Uterus (tissue), 4 donors: ENCODE measurements around the gene ZNF565. TPM values are rescaled to one million over a fixed set of nuclear protein-coding genes. Genes with fewer than 3 reads are reported as not detected.
"Not testable (repeated sequence)": the region's sequence is repeated elsewhere in the genome, so short reads cannot be mapped to it uniquely, and the experiment has no call there.

Experiments
- DNase-seq, 2 donors: peaks; one replicate each; pipeline ENCODE4 v3.0.0-alpha.2; 2019 to 2020
- H3K27ac ChIP-seq, 2 donors: fragments of 200-600 bp; sonication (generic); 1 replicate in 1 of 2; 2 replicates in 1 of 2; pipeline ENCODE4 v1.5.1; 2016 to 2018
- H3K27me3 ChIP-seq, 2 donors: fragments of 200-600 bp; sonication (generic); one replicate each; pipeline ENCODE4 v1.5.1; 2018 to 2019; ENCODE audit warnings: control low read depth in 1 of 2
- H3K36me3 ChIP-seq, 2 donors: fragments of 200-600 bp; sonication (generic); one replicate each; pipeline ENCODE4 v1.5.1; 2019; ENCODE audit warnings: control low read depth in 1 of 2
- H3K4me1 ChIP-seq, 2 donors: fragments of 200-600 bp; sonication (generic); one replicate each; pipeline ENCODE4 v1.5.1; 2018 to 2019; ENCODE audit warnings: control low read depth in 1 of 2
- H3K4me3 ChIP-seq, 2 donors: fragments of 200-600 bp; sonication (generic); 1 replicate in 1 of 2; 2 replicates in 1 of 2; pipeline ENCODE4 v1.5.1; 2018 to 2019; ENCODE audit warnings: mild to moderate bottlenecking in 1 of 2
- H3K9me3 ChIP-seq, 2 donors: fragments of 200-600 bp; sonication (generic); one replicate each; pipeline ENCODE4 v1.5.1; 2019; ENCODE audit warnings: control low read depth in 1 of 2
- CTCF ChIP-seq, 4 experiments: fragments of 200-600 bp in 2 of 4; fragments of 450-650 bp in 2 of 4; sonication (generic) in 2 of 4; IDR thresholded peaks; one replicate each; pipeline ENCODE4 v1.5.1; 2016 to 2019; ENCODE audit warnings: antibody characterized with exemption in 4 of 4, mild to moderate bottlenecking in 2 of 4, moderate library complexity in 1 of 4
- POLR2A ChIP-seq, 2 donors: fragments of 450-650 bp; IDR thresholded peaks; one replicate each; pipeline ENCODE4 v1.6.1; 2016; ENCODE audit warnings: antibody characterized with exemption in 2 of 2, mild to moderate bottlenecking in 1 of 2, moderate library complexity in 1 of 2
- intact Hi-C: fragments of 100-400 bp; cut with DNase I; formaldehyde crosslinking; loops from one replicate; pipeline ENCODE4 v1.15.1; 2023; ENCODE audit warnings: low total_unique reads
- total RNA-seq, 4 donors: library from RNA; depleted of rRNA in 3 of 4; stranded (reverse); fragments of >200 nt in 3 of 4; gene quantifications; one replicate each; pipeline versions ENCODE4 v1.1.0 to v1.2.4, GENCODE V29; 2014 to 2023
- donor health status: DM: yes; HTN: yes; CAD: no.

Gene ZNF565
- total RNA-seq, 4 donors from 2014 or later: 1.5 to 20.8 (median 6.1) TPM

- Histone ChIP-seq H3K36me3 (no peaks in the 10 kb centered on the region), H3K27me3 (no peaks in the 10 kb centered on the region), H3K9me3 (no peaks in the 10 kb centered on the region), H3K27ac (no peak overlapping the region), H3K4me3 (no peak overlapping the region), H3K4me1 (no peaks in the 10 kb centered on the region)
- intact Hi-C loops: no loop called here
- TF ChIP-seq CTCF (IDR thresholded peaks at IDR 0.05) (no peak), POLR2A (IDR thresholded peaks at IDR 0.05) (no peak)
- no peak for DNase-seq
Observed at GRCh38 chr19:36198119-36198518, 16.3 kb downstream of the ZNF565 start.

GRCh38 chr19:36196249-36196648, 18.2 kb downstream of the ZNF565 start:
- H3K27ac ChIP-seq: no peak overlapping the region
- intact Hi-C loops: no loop called here
- H3K4me3 ChIP-seq: no peak overlapping the region
- H3K27me3 ChIP-seq: no peaks in the 10 kb centered on the region
- no peaks in the 10 kb centered on the region for H3K4me1 ChIP-seq
- no peak for DNase-seq
- TF ChIP-seq POLR2A (IDR thresholded peaks at IDR 0.05) (no peak), CTCF (IDR thresholded peaks at IDR 0.05) (no peak)
- no peaks in the 10 kb centered on the region for H3K36me3 ChIP-seq
- no peaks in the 10 kb centered on the region for H3K9me3 ChIP-seq

- intact Hi-C loops, H3K36me3 ChIP-seq, H3K27ac ChIP-seq, H3K4me3 ChIP-seq, H3K9me3 ChIP-seq, H3K4me1 ChIP-seq, DNase-seq, H3K27me3 ChIP-seq: not testable (repeated sequence)
Observed at GRCh38 chr19:36186722-36187121, 27.7 kb downstream of the ZNF565 start.

- TF ChIP-seq CTCF (IDR thresholded peaks at IDR 0.05) (no peak), POLR2A (IDR thresholded peaks at IDR 0.05) (no peak)
- H3K36me3 ChIP-seq: no peaks in the 10 kb centered on the region
- H3K27ac ChIP-seq: no peak overlapping the region
- intact Hi-C loops: no loop called here
- no peaks in the 10 kb centered on the region for H3K27me3 ChIP-seq
- DNase-seq: no peak
- no peaks in the 10 kb centered on the region for H3K9me3 ChIP-seq
- no peak overlapping the region for H3K4me3 ChIP-seq
- H3K4me1 ChIP-seq: no peaks in the 10 kb centered on the region
Observed at GRCh38 chr19:36183245-36183628, 31.2 kb downstream of the ZNF565 start.

- Histone ChIP-seq H3K9me3 (no peaks in the 10 kb centered on the region), H3K27ac (no peak overlapping the region), H3K4me3 (no peak overlapping the region), H3K36me3 (no peaks in the 10 kb centered on the region), H3K4me1 (no peaks in the 10 kb centered on the region), H3K27me3 (no peaks in the 10 kb centered on the region)
- DNase-seq: no peak
- intact Hi-C loops: no loop called here
- no peak for TF ChIP-seq POLR2A (IDR thresholded peaks at IDR 0.05)
Observed at GRCh38 chr19:36182612-36183244, 31.7 kb downstream of the ZNF565 start.

- H3K27ac ChIP-seq, H3K4me1 ChIP-seq, intact Hi-C loops, H3K4me3 ChIP-seq, DNase-seq, H3K36me3 ChIP-seq, H3K9me3 ChIP-seq, H3K27me3 ChIP-seq: not testable (repeated sequence)
Observed at GRCh38 chr19:36179077-36179476, 35.4 kb downstream of the ZNF565 start.

GRCh38 chr19:36173846-36174245, 40.6 kb downstream of the ZNF565 start:
- not testable (repeated sequence) for H3K4me3 ChIP-seq, H3K36me3 ChIP-seq, H3K4me1 ChIP-seq, H3K9me3 ChIP-seq, H3K27ac ChIP-seq, H3K27me3 ChIP-seq, DNase-seq
- intact Hi-C loops: loop anchor here (5.0 kb wide), 1 partner anchor 47 kb away; no protein-coding TSS in a partner anchor
